ENCODE results near the gene RPS21. TPM values are rescaled to one million over a fixed set of nuclear protein-coding genes. Genes with fewer than 3 reads are reported as not detected.

Gene RPS21
- total and polyA plus RNA-seq, 7 donors, result 2,383 to 8,235 (median 4,772) TPM

GRCh38 chr20:62401331-62401779 is 14.5 kb downstream of the RPS21 start:
- Histone ChIP-seq H3K4me1 (peaks cover 0 to 16% (median 14%) of the 10 kb centered on the region in 4 donors), H3K27me3 (no peaks in the 10 kb centered on the region), H3K4me3 (no peak overlapping the region), H3K9me3 (no peaks in the 10 kb centered on the region), H3K27ac (no peak overlapping the region), H3K36me3 (peaks cover 0 to 14% (median 0%) of the 10 kb centered on the region in 4 donors)
- TF ChIP-seq POLR2A (IDR thresholded peaks at IDR 0.05) (no peak), POLR2AphosphoS5 (IDR thresholded peaks at IDR 0.05) (no peak), EP300 (IDR thresholded peaks at IDR 0.05) (no peak)
- TF ChIP-seq, protein P1, sequence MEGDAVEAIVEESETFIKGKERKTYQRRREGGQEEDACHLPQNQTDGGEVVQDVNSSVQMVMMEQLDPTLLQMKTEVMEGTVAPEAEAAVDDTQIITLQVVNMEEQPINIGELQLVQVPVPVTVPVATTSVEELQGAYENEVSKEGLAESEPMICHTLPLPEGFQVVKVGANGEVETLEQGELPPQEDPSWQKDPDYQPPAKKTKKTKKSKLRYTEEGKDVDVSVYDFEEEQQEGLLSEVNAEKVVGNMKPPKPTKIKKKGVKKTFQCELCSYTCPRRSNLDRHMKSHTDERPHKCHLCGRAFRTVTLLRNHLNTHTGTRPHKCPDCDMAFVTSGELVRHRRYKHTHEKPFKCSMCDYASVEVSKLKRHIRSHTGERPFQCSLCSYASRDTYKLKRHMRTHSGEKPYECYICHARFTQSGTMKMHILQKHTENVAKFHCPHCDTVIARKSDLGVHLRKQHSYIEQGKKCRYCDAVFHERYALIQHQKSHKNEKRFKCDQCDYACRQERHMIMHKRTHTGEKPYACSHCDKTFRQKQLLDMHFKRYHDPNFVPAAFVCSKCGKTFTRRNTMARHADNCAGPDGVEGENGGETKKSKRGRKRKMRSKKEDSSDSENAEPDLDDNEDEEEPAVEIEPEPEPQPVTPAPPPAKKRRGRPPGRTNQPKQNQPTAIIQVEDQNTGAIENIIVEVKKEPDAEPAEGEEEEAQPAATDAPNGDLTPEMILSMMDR (IDR thresholded peaks at IDR 0.05), result no peak
- intact Hi-C loops (cut with DNase I), result loop anchor here (10.0 kb wide), 2 partner anchors 393 to 813 kb away; partner anchors contain the start of genes MRGBP and YTHDF1
- WGBS, 2 donors, result 88 to 90% methylated on average over 21 of the region's 21 CpGs
- no peak for DNase-seq

- TF ChIP-seq POLR2A (IDR thresholded peaks at IDR 0.05) (no peak), POLR2AphosphoS5 (IDR thresholded peaks at IDR 0.05) (no peak), EP300 (IDR thresholded peaks at IDR 0.05) (no peak)
- TF ChIP-seq, protein P1 (IDR thresholded peaks at IDR 0.05), result no peak
- intact Hi-C loops (cut with DNase I), result loop anchor here (10.0 kb wide), 2 partner anchors 392 to 812 kb away; partner anchors contain the start of genes MRGBP and YTHDF1
- no peak overlapping the region for H3K4me3 ChIP-seq
Measured at GRCh38 chr20:62402456-62403150, 15.7 kb downstream of the RPS21 start.

GRCh38 chr20:62403331-62403730 is 16.4 kb downstream of the RPS21 start:
- H3K9me3 ChIP-seq, result no peaks in the 10 kb centered on the region
- H3K4me1 ChIP-seq, result peaks cover 0 to 25% (median 24%) of the 10 kb centered on the region in 4 donors
- H3K4me3 ChIP-seq, result no peak overlapping the region
- no peaks in the 10 kb centered on the region for H3K27me3 ChIP-seq
- H3K27ac ChIP-seq, result no peak overlapping the region
- intact Hi-C loops (cut with DNase I), result loop anchor here (10.0 kb wide), 2 partner anchors 391 to 811 kb away; partner anchors contain the start of genes MRGBP and YTHDF1
- DNase-seq, result no peak
- H3K36me3 ChIP-seq, result peaks cover 0 to 14% (median 0%) of the 10 kb centered on the region in 4 donors
- TF ChIP-seq POLR2AphosphoS5 (IDR thresholded peaks at IDR 0.05), result no peak
- no peak for TF ChIP-seq EP300 (IDR thresholded peaks at IDR 0.05)
- TF ChIP-seq, protein P1 (IDR thresholded peaks at IDR 0.05), result no peak
- no peak for TF ChIP-seq POLR2A (IDR thresholded peaks at IDR 0.05)
- 86 to 88% methylated on average over 13 of the region's 13 CpGs for WGBS, 2 donors

More at GRCh38 chr20:62402456-62403150, 15.7 kb downstream of the RPS21 start:
- Histone ChIP-seq H3K27me3 (no peaks in the 10 kb centered on the region), H3K36me3 (peaks cover 0 to 14% (median 0%) of the 10 kb centered on the region in 4 donors), H3K4me1 (peaks cover 0 to 23% (median 21%) of the 10 kb centered on the region in 4 donors), H3K9me3 (no peaks in the 10 kb centered on the region), H3K27ac (no peak overlapping the region)
- WGBS, 2 donors, result 94 to 95% methylated on average over 23 of the region's 23 CpGs
- no peak for DNase-seq

DNA sequence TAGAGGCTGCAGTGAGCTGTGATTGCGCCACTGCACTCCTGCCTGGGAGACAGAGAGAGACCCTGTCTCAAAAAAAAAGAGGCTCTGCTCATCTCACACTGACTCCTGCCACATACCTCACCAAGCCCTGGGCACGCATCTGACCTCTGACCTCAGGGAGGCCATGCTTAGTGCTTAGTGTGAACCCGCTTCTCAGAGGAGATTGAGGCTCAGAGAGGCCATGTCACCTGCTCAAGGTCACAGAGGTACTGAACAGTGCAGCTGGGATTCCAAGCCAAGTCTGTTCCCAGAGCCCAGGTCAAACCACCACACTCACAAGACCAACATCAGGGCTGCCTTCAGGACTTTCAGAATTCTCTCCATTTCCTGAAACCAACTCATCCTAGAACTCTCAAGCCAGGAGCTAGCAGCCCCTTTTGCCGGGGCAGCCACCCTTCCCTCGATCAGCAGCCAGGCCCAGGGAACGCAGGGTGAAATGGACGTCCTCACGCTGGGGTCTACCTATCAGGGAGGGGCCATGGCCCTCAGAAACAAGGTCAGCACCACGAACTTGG is 17.3 kb downstream of the RPS21 start:
- Histone ChIP-seq H3K27me3 (no peaks in the 10 kb centered on the region), H3K4me1 (peaks cover 0 to 25% (median 24%) of the 10 kb centered on the region in 4 donors), H3K27ac (no peak overlapping the region), H3K4me3 (no peak overlapping the region), H3K9me3 (no peaks in the 10 kb centered on the region), H3K36me3 (peaks cover 0 to 14% (median 0%) of the 10 kb centered on the region in 4 donors)
- 93 to 95% methylated on average over 9 of the region's 9 CpGs for WGBS, 2 donors
- DNase-seq, result no peak
- TF ChIP-seq POLR2AphosphoS5 (IDR thresholded peaks at IDR 0.05) (no peak), POLR2A (IDR thresholded peaks at IDR 0.05) (no peak)
- TF ChIP-seq, protein P1 (IDR thresholded peaks at IDR 0.05), result no peak
- intact Hi-C loops (cut with DNase I), result loop anchor here (10.0 kb wide), 2 partner anchors 391 to 811 kb away; partner anchors contain the start of genes MRGBP and YTHDF1

Measured in sigmoid colon (tissue), 7 donors.